SK-N-SH treated with all-trans-retinoic acid at 6 μM for 48 hours (cell line): ENCODE data around the gene KCNK4.

Experiments
- ESRRG ChIP-seq: fragments of 250-450 bp; sonication (Bioruptor Pico); IDR thresholded peaks from 2 replicates; pipeline ENCODE4 v1.6.1; 2021; ENCODE audit warnings: mild to moderate bottlenecking
- OSR1 ChIP-seq: fragments of 250-450 bp; sonication (Bioruptor Pico); IDR thresholded peaks from 2 replicates; pipeline ENCODE4 v1.8.0; 2022; ENCODE audit warnings: moderate library complexity, mild to moderate bottlenecking, inconsistent platforms
- ZFP30 ChIP-seq: fragments of 450-650 bp; formaldehyde crosslinking; IDR thresholded peaks from 2 replicates; pipeline ENCODE4 v1.5.0; 2022; ENCODE audit warnings: mild to moderate bottlenecking, moderate library complexity

DNA sequence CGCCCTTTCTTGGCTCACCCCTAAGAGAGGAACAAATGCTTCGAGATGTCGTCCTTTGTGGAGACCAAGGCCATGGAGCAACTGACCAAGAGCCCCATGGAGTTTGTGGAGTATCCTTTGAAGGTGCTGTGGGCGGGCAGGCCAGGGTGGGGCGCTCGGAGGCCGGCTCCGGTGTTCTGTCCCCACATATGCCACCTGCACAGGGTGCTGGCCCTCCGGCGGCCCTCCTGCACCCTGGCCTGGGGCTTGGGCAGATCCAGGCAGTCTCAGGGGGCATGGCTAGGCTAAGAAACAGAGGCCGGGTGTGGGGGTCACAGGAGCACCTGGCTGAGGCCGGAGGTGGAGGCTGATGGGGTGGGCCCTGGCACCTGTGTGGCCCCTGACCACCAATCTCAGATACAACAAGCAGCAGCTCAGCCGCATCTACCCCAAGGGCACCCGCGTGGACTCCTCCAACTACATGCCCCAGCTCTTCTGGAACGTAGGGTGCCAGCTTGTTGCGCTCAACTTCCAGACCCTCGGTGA is 29.5 kb upstream of the KCNK4 start:
- TF ChIP-seq ESRRG (no peak), OSR1 (no peak), ZFP30 (no peak)
